ENCODE data around the gene CD247.
"Not testable (repeated sequence)": the region's sequence is repeated elsewhere in the genome, so short reads cannot be mapped to it uniquely, and the experiment has no call there.

CD247 gene

GRCh38 chr1:167518331-167518700 lies at the start of gene CD247:
CD247 (minus strand) TSS chr1:167518529; CDS start chr1:167518465, 64 bp downstream.
- DNase-seq (ENCODE audit: low read depth, low spot score) = no peak

DNA sequence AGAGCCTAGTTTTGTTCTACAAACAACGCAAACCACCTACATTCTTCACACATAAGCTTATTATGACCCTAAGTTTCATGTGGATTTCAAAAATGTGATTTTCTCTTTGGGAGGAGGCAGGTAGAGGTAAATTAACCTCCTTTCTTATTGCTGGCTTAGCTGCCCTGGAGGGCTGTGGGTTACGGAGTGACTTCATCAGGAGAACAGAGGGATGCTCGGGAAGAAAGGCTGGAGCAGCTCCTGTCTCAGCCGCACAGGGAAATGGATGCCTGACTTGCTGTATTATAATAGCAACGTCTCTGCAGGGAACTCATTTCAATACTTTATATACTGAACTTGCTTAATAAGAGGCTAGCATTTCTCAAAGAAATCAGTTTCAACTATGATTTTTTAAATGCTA lies 49.3 kb upstream of the CD247 start:
- no peak for DNase-seq (ENCODE audit: low read depth, low spot score)

DNA sequence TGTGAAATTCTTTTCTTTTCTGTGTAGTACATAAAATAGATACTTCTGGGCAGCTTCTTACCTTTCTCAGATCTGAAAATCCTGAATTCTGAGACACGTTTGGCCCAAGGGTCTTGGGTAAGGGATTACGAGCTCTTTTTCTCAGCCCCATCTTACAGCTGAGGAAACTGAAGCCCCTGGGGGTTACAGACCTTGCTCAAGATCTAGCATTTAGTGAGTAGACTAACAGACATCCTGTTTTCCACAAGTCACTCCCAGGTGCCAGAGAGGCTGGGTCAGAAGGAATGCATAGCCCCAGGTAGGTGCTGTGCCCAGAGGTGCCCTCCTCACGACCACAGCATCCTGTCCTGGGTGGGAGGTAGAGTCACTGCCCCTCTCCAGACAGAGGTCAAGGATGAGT lies 48.4 kb upstream of the CD247 start:
- no peak for DNase-seq (ENCODE audit: low read depth, low spot score)

- no peak for DNase-seq (ENCODE audit: low read depth, low spot score)
These were observed 47.6 kb upstream of the CD247 start for GRCh38 chr1:167565922-167566321.

- peak; percentile 52 for DNase-seq (ENCODE audit: low read depth, low spot score)
These were observed 46.4 kb upstream of the CD247 start for GRCh38 chr1:167564612-167565270.

DNA sequence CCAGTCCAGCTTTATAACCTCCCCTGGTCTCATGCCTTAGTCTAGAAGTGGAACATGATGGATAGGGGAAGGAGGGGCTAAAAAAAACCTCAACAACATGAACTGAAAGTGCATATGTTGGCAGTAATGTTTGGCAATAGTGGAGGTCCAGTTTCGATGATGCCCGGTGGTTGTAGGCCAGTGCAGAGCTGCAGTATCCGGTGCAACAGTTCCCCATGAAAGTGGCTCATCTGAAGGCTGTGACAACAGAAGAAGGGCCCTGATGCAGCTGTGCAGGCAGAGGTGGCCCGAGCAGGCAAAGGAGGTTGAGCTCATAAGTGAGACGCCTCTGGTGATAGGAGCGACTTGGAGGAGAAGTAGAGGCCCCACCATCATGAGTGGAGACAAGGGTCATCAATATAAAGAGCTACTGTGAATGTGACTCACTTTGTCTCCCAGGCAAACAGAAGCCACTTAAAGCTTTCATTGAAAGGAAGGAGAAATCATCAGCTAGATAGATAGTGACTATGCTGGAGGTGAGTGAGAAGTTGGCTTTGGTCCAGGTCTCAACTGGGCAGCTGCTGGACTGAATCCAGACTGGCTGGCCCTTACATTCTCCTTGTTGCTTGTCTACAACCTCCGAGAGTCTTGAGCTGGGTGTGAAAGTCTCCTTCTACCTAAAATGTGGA lies 45.4 kb upstream of the CD247 start:
- DNase-seq (ENCODE audit: low read depth, low spot score) = peak; percentile 7

DNA sequence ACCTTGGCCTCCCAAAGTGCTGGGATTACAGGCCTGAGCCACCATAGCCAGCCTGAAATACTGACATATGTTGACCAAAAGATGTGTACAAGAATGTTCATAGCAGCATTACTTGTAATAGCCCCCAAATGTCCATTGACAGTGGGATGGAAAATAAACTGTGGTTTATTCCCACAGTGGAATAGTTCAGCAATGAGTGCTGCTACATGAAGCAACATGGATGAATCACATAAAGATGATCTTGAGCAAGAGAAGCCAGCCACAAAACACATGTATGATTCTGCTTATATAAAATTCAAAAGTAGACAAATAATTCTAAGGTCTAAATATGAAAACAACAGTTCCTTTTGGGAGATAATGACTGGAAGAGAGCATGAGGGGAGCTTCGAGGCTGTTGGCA lies 44.4 kb upstream of the CD247 start:
- no peak for DNase-seq (ENCODE audit: low read depth, low spot score)

- no peak for DNase-seq (ENCODE audit: low read depth, low spot score)
These were observed 43.4 kb upstream of the CD247 start for GRCh38 chr1:167561753-167562152.

GRCh38 chr1:167555971-167556714 lies 37.8 kb upstream of the CD247 start:
- DNase-seq (ENCODE audit: low read depth, low spot score) = peak; percentile 79

DNA sequence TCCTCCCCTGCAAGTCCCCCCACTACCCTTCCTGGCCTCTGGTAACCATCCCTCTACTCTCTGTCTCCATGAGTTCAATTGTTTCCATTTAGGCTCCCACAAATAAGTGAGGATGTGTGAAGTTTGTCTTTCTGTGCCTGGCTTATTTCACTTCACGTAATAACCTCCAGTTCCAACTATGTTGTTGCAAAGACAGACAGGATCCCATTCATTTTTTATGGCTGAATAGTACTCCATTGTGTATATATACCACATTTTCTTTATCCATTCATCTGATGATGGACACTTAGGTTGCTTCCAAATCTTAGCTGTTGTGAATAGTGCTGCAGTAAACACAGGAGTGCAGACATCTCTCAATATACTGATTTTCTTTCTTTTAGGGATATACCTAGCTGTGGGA lies 36.7 kb upstream of the CD247 start:
- DNase-seq (ENCODE audit: low read depth, low spot score) = not testable (repeated sequence)

DNA sequence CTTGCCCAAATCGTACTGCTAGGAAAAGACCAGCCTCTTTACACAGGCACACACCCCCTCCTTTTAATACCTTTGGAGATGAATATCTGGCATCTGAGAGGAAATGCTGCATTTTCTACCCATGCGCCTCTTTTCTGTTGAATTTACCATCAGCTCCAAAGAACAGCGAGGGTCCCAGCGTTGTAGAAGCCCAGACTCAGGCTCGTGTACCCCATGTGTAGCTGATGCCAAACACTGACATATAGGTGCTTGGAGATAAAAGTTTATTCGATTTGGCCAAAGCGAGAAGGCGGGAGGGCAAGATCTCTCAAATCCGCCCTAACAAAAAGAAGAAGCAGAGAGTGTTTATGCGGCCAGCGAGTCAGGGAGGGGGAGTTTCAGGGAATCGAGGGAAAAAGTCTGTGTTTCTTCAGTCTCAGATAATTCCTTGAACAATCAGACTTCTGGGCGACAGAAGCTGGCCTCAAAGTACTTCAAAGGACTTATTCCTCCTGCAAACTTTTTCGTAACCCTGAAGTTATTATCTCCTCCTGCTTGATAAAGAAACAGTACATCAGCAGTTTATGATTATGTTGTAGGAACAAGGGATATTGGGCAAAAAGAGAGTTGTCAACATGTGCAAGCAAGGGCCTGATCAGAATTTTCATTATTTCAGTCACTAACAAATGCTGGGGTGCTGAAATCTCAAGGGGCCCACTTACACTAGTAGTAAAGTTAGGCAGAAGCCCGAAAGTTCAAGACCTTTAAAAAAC lies 35.9 kb upstream of the CD247 start:
- no peak for DNase-seq (ENCODE audit: low read depth, low spot score)

DNA sequence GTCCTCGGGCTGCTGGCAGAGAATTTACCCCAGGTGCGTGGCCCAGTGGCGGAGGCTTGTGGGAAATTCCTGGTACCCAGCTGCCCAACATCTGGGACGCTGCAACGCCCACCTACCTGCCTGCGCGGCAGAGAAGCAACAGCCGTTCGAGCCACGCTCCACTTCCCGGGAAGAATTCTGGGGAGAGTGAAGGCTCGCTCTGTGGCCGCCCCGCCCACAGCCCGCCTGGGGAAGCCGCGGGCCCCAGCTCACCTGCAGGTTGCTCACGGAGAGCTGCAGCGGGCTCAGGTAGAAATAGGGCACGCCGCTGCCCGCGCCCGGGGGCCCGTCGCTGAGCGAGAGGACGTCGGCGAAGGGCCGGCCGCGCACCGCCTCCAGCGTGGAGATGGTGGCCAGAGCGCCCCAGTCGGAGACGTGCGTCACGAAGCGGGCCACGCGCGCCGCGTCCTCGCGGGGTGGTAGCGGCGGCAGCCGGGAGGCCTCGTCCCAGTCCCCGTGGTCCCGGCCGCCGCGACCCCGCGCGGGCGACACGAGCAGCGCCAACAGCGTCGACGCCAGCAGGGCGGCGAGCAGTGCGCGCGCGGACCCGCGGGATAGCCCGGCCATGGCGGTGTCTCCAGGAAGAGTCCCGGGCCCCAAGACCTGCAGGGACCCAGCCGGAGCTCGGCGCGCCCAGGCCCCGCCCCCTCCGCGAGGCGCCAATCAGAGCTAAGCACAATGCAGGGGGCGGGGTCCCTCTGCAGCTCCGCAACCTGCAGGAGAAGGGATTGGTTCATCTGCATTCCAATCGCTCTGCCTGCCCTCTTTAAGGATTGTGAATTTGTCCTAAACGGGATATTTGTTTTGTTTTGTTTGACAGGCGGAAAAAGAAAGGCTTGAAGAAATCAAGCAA lies 35.1 kb upstream of the CD247 start, which contains the start of gene CREG1:
TSS of gene CREG1 (minus strand) at position 627 of the 892 bp plus-strand sequence.
- DNase-seq (ENCODE audit: low read depth, low spot score) = peak; percentile 97

DNA sequence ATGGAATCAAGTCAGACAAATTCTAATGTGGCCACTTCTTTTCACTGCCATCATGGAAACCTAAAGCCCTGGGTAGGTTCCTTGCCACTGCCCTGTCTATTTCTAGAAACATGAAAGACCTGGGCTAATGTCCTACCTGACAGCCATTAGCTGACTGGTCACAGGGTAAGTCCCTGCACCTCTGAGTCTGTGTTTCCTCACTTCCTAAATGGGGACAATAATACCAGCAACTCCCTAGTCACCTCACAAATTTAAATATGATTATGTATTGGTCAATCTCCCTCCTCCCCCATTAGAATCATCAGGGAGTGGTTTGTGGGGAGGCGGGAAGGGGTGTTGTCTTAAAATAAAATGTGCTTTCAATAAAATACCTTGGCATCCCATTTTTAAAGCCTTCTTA lies 33.0 kb upstream of the CD247 start:
- no peak for DNase-seq (ENCODE audit: low read depth, low spot score)

- DNase-seq (ENCODE audit: low read depth, low spot score) = no peak
These were observed 30.0 kb upstream of the CD247 start for GRCh38 chr1:167548059-167548932.

GRCh38 chr1:167546935-167547334 lies 28.6 kb upstream of the CD247 start:
- DNase-seq (ENCODE audit: low read depth, low spot score) = no peak

- no peak for DNase-seq (ENCODE audit: low read depth, low spot score)
These were observed 27.0 kb upstream of the CD247 start for GRCh38 chr1:167545349-167545748.

GRCh38 chr1:167544447-167545093 lies 26.2 kb upstream of the CD247 start:
- no peak for DNase-seq (ENCODE audit: low read depth, low spot score)

DNA sequence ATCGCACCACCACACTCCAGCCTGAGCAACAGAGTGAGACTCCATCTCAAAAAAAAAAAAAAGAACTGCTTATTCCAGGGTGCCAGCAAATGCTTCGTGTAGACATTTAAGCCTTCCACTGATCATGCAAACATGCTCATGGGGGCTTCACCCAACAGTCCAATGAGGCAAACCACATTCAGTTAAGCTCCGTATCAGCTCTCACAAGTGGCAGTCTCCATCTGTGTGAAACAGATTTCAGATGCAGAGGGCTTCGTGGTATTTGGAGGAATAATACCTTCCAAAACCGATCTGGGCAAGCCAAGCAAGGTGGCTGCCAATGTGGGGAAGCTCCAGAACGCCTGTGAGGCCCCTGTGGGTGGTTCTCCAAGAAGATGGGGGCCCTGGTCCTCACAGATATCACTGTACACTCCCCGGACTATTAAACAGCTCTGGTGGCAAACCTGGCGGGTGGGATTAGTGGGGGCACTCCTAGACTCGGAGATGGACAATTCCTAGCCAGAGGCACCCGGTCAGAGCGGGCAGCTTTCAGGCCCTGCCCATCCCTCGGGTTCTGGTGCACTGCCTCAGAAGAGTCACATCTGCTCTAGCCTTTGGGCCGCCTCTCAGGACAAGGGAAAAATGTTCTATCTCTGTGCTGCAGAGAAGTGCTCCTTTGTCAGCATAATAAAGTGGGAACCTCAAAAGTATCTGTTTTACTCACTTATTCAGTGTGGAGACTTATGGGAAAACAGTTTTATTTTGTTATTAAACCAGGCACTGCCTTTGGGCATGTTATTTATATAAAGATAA lies 25.1 kb upstream of the CD247 start:
- no peak for DNase-seq (ENCODE audit: low read depth, low spot score)
